Measurements from ENCODE around the gene AMOTL2.

Gene AMOTL2

DNA sequence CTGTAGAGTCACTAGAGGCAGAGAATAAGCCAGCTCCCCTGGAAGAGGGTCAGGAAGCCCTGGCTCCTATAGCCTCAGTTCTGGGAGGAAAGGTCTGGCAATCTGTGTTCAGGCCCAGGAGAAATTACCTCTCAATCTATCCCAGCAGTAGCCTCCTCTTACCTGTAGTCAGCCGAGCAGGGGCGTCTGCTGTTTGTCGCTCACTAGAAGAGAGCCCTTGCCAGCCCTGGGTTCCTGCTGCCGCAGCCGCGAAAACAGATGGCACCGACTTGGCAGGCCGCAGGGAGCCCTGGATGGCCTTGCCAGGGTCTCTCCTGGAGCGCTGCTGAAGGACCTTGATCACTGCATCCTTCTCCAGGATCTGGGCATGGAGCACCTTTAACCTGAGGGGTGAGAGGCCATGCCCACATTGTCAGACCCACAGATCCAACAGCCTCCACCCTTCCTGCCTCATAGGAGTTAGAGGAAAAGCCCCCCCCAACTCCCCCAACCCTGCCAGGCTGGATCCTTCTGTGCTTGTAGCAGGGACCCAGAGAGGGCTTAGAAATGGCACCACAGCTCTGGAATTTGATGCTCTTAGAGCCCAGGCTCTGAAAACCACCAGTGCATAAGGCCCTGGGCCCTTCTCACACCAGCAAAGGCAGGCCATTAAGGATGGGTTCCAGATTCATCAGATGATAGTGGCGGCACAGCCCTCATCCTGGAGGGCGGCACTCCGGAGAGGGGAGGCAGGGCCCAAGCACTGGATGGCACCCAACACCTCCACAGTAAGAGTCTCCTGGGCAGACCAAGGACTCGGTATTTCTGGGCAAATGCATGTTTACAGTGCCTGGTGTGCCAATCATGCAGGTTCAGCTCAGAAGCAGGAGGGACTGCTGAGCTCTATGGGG lies 14.9 kb downstream of the AMOTL2 start:
- DNase-seq (ENCODE audit: low read depth): no peak
- H3K4me3 ChIP-seq (ENCODE audit: control insufficient read depth, low read depth, low read length): no peak overlapping the region
- TF ChIP-seq CTCF (IDR thresholded peaks at IDR 0.05; ENCODE audit: control insufficient read depth, insufficient read depth, low read depth, low read length, missing control alignments): no peak

- H3K4me3 ChIP-seq (ENCODE audit: control insufficient read depth, low read depth, low read length): no peak overlapping the region
- peak; percentile 94 for DNase-seq (ENCODE audit: low read depth)
- TF ChIP-seq CTCF (IDR thresholded peaks at IDR 0.05; ENCODE audit: control insufficient read depth, insufficient read depth, low read depth, low read length, missing control alignments): peak; percentile 59
Measured at GRCh38 chr3:134357914-134358811, 16.1 kb downstream of the AMOTL2 start.

DNA sequence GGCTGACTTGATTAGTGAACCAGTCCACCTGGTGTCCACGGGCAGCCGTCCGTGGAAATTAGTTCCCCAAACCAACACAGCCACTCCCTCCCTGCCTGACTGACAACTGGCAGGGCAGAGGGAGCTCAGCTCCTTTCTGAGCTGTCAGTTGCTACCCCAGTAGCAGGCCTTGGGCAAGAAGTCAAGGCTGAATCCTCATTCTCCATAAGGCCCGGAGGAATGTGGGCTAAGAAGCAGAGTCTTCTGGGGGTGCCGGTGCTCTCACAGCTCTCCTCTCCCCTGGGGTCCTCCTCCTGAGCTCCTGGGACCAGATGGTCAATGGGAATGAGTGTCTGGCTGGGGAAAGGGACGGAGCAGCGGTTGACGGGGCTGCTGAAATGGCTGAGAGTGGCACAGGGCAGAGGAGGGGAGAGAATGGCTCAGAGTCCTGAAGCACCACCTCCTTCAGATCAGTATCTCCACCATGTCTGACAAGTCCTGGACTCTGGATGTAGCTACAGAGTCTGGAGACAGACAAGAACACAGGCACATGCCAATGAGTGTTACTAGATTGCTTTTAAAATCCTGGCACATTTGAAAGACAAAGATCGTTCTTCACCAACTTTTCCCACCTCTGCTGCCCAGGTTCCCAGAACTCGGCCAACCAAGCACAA lies 16.9 kb downstream of the AMOTL2 start:
- H3K4me3 ChIP-seq (ENCODE audit: control insufficient read depth, low read depth, low read length): no peak overlapping the region
- no peak for TF ChIP-seq CTCF (IDR thresholded peaks at IDR 0.05; ENCODE audit: control insufficient read depth, insufficient read depth, low read depth, low read length, missing control alignments)
- no peak for DNase-seq (ENCODE audit: low read depth)

DNA sequence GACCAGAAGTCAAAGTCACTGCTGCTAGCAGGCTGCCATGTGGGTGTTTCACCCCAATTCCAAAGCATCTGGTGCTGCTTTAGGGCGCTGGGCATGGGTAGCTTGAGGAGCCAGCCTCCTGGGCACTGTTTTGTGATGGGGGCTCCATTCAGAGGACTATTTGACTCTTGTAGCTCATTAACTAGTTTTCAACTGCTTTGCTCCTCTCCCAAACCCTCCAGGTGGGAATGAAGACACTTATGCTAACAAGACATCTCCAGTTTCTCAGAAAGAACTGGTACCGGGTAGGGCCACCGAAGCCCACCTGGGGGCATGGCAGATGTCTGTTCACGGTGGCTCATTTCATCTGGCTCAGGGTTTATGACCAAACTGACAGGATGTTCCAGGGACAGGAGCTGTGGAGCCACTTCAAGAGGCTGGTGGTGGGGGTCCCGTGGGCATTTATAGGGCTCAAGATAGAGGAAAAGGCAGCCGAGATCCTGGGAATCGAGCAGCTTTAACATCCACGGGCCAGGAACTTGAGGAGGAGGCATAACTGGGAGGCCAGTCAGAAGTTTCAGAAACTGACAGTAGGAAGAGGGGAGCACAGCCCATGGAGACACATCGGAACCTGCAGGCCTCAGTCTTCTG lies 17.7 kb downstream of the AMOTL2 start:
- H3K4me3 ChIP-seq (ENCODE audit: control insufficient read depth, low read depth, low read length): no peak overlapping the region
- no peak for TF ChIP-seq CTCF (IDR thresholded peaks at IDR 0.05; ENCODE audit: control insufficient read depth, insufficient read depth, low read depth, low read length, missing control alignments)
- DNase-seq (ENCODE audit: low read depth): no peak

DNA sequence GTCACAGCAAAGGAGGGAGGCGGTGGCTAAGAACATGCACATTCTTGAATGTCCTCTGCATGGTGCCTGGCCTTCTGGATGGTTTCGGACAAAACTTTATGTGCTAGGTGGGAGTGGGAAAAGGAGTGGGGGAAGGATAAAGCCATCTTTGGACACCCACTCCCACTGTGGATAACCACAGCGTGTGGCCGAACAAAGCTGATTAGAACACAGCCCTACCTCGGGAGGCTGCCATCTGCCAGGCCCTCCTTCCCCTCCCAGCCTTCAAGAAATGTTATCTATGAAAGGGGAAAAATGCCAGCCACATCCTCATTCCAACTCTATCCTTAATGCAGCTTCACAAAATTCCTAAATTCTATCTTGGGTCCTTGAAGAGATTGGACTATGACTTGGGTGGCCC lies 18.8 kb downstream of the AMOTL2 start:
- TF ChIP-seq CTCF (IDR thresholded peaks at IDR 0.05; ENCODE audit: control insufficient read depth, insufficient read depth, low read depth, low read length, missing control alignments): no peak
- no peak overlapping the region for H3K4me3 ChIP-seq (ENCODE audit: control insufficient read depth, low read depth, low read length)
- DNase-seq (ENCODE audit: low read depth): no peak
